LoVo (cell line): ENCODE data around the gene TNFRSF14.

Experiments used
- DNase-seq: peaks from one replicate; pipeline ENCODE4 v3.0.0-alpha.2; 2016; ENCODE audit warnings: low spot score

TNFRSF14 gene

DNA sequence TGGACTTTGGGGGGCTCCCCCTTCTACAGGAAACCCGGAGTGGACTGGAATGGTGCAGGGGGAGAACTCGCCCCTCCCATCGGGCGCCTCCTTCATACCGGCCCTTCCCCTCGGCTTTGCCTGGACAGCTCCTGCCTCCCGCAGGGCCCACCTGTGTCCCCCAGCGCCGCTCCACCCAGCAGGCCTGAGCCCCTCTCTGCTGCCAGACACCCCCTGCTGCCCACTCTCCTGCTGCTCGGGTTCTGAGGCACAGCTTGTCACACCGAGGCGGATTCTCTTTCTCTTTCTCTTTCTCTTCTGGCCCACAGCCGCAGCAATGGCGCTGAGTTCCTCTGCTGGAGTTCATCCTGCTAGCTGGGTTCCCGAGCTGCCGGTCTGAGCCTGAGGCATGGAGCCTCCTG is at the start of gene TNFRSF14:
TNFRSF14 (plus strand) TSS at position 95 of the 401 bp plus-strand sequence; CDS start at position 389, 294 bp downstream.
- no peak for DNase-seq

DNA sequence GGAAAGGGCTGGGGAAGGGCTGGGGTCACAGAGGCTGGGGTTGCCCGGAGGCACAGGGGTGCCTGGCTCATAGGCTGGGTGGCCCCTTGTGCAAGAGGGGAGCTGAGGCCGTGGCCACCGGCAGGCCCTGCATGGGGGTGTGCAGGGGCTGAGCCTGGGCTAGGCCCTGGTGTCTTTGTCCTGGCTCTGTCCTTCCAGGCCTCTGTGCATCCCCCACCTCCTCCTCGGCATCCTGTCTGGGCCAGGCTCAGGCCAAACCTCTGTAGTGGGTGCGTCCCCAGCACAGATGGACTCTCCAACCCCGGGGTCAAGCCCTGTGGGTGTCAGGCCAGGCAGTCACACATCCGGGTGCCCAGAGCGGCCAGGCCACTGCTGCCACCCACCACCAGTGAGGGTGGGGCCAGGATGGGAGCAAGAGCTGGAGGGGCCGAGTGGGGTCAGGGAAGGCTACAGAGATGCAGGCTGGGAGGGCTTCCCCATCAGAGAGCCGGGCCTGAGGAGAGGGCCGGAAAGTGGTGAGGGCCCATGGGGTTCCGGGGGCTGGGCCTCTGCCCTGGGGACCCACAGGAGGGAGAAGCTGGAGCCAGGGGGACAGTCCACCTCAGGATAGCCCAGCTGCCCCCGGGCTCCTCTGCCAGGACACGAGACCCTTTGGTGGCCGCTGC is 49.1 kb upstream of the TNFRSF14 start:
- DNase-seq, result no peak

DNA sequence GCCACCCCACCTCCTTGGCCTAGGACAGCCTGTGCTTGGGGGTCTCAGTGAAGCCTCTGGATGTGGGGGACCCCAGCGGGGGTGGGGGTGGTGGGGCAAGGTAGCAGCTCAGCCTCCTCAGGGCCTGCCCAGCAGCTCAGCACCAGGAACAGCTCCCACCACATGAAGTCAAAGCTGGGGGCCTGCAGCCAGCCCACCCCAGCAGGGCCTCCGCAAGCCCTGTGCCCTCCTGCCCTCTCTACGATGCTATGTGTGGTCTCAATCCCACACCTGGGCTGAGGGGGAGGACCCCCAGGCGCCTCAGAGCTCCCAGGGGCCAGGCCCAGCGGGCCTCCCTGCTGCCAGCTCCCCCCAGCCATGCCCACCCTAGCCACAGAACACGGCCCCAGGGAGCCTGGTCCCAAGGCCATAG is 48.4 kb upstream of the TNFRSF14 start:
- no peak for DNase-seq

DNA sequence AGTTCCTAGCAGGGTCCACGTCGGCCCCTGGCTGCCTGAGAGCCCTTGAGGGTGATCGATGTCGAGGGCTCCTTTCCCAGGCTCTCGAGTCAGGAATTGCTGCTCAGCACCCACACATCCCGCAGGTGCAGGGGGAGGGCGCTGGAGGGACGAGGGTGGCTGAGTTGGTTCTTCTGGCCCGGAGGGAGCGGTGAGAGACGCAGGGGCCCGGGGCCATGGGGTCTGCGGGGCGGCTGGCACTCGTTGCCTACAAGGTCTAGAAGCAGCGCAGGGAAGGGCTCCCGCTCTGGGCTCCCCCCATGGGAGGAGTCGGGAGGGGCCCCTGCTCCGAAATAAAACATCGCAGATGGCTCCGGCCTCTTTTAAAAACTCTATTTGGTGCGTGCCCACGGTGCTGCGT is 48.0 kb upstream of the TNFRSF14 start:
- no peak for DNase-seq

DNA sequence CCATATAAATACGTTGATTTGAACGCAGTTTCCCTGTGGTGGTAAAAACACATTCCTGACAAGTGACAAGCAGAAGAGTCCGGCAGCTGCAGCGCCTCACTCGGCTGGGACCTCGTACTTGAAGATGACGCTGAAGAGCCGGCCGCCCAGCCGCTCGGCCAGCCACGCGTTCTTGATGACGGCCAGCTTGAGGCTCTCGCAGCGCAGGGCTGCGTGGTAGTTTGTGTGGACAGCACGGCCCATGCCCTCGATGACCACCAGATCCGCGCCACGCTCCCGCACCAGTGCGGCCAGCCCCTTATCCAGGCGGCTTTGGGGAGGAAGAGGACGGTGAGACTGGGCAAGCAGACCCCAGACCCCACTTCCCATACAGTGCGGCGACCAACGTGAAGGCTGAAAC is 47.4 kb upstream of the TNFRSF14 start:
- no peak for DNase-seq

DNA sequence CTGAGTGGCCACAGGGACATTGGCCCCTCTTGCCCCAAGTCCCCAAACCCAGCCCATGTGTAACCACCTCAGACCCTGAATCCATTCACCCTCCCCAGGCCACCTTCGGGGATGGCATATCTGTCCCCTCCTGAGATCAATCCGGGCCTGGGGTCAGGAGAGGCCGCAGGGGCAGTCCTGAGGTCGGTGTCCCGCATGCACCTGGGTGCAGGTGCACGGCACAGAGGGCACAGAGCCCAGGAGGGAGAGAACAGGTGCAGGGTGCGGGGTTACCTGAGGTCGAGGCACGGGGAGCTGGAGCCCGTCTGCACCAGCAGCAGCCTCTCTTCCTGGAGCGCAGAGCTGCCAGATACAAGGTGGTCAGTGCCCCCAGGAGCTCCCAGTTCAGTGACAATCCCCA is 46.6 kb upstream of the TNFRSF14 start:
- no peak for DNase-seq

DNA sequence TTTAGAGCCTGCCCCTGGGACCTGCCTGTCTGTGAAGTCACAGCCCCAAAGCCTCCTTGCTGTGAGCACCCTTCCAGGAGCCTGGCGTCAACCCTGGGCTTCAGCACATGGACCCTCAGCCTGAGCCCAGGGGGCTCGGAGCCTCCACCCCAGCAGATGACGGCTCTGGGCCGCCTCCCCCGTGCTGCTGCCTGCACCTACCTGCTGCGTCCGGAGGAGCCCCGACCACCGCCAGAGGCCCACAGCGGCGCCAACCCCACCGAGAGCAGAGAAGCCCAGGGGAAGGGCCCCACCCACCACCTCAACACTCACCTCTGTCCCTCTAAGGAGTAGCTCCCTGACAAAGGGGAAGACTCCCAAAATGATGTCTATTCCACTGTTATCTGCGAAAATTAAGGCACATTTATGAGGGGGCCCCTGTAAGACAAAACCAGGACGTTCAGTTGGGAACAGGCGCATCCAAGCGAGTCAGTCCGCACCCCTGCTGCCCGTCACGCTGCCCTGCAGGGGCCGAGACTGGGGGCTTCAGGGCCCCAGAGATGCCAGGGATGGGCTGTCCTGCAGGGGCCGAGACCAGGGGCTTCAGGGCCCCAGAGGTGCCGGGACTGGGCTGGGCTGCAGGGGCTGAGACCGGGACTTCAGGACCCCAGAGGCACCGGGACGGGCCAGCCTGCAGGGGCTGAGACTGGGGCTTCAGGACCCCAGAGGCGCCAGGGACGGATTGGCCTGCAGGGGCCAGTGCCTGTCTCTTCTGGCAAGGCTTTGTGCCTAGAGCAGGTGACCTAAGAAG is 45.6 kb upstream of the TNFRSF14 start:
- DNase-seq, result no peak

DNA sequence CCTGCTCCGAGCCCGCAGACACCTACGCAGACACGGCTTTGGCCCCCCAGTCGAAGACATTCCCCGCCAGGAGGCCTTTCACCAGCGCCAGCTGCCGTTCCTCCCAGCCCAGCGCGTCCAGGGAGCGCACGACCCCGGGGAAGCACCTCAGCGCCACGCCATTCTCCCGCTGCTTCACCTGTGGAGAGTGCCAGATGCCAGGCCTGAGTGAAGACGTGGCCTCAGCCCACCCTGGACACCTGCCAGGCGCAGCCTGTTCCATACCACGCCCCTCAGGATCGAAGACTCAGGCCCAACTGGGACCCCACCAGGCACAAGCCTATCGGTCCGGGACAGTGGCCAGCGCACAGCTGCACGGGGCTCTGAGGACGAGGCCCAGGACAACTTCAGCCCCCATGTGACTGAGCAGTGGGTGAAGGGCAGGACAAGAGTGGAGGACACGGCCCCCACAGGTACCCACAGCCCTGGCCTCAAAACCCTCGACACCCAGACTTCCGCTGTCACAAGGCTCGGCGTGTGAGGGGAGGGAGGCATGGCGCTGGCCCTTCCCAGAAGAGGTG is 43.2 kb upstream of the TNFRSF14 start:
- DNase-seq, result no peak

DNA sequence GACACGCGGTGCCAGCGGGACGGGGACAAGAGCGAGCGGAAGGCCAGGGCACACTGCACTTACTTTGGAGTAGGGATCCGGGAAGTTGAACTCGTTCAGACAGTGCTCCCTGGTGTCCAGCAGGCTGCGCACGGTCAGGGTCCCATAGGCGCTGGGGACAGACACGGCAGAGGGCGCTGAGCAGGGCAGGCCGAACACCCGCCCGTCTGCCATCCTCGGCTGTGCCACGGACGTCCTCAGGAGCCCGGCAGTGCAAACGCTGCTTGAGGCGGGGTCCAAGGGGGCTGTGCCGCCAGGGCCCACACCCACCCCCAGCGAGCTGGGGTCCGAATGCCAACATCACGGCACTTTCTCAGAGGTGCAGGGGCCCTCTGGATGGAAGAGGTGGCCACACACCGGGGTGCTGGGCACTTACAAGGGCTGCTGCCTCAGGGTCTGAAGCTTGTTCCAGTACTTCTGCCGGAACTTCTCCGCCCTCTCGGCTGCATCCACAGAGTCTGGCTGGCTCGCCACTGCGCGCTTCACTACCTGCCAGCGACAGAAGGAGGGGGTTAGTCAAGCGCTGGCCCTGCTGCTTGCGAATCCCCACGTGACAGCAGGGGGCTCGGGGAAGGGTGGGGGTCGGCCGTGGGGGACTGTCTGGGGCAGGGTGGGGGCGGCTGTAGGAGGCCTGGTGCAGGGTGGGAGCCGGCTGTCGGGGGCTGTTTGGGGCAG is 42.1 kb upstream of the TNFRSF14 start:
- DNase-seq, result no peak

DNA sequence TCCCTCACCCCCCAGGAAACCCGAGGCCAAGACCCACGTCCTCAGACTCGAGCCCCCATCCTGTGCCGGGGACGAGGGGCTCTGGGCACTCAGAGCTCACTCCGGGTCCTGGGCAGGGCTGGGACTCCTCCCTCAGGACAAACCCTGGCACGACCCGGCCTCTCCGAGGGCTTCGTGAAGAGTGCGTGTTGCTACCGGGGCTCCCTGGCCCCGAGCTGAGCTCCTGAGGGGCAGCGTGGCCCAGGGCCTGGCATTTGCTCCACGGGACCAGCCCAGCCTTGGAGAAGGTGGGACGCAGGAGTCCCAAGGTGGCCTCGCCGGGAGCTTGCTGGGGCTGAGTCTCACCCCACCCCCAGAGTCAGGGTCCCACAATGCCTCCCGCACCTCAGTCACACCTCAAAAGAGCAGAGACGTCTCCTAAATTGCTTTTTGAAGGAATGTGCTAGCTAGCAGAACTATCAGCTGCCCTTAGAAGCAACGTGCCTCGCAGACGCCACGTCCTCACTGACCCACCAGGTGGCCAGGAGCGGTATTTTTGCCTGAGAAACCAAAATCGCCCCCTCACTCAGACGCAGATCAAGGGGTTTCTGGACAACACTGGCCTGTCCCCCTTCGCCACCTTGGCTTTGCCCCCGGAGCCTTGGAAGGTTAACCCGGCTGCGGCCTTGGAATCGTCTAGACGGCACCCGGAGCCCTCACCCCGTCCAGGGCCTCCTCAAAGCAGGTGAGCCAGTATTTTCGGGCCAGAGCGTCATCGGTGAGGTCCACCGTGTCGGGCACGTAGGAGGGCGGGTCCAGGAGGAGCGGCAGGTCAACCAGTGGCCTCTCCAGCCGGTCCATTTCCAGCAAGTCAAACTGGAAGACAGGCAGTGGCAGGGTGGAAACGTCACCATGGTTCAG is 41.1 kb upstream of the TNFRSF14 start:
- no peak for DNase-seq

DNA sequence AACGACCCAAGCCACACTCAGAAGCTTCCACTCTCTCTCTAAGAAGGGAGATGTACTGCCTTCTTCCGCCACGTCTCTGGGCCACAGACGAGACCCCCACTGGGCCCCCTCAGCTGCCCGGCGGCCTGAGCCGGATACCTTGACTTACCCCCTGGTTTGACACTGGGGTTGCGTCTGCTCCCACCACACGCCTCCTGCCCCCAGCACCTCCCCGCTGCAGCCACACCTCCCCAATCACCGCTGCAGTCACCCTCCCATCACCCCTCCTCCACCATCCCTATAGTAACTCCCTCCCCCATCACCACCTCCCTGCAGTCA is 40.4 kb upstream of the TNFRSF14 start:
- DNase-seq, result no peak

DNA sequence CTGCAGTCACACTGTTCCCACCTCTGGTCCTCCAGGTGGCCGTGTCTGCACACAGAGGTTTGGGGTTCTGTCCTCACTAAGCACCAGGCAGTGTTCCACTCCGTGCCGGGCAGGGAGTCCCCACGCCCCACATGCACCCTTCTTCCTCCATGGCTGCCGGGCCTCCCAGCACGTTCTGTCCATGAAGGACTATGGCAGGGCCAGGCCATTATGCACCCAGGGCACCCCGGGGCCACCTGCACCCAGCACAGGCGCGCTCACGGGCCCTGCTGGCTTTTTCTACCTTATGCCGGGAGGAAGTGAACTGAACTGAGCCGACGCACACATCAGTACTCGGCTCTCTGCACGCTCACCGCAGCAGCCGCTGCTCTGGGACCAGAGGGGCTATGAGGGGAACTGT is 40.0 kb upstream of the TNFRSF14 start:
- no peak for DNase-seq

DNA sequence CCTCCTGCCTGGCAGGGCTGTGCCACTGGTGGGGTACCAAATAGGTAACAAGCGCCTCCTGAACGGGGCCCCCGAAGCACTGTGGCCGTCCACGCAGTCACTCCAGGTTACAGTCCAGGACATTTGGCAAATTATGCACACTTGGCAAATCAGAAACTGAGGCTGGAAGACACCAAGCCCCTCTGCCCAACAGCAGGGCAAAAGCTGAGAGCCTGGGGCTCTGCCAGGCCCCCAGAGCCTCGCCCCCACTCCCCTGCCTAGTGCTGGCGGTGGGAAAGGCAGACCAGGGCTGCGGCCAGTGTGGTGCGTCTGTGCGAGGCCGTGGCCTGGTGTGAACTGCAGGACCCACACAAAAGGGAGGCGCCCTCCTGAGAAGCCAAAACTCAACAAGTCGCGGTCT is 39.2 kb upstream of the TNFRSF14 start:
- DNase-seq, result no peak

DNA sequence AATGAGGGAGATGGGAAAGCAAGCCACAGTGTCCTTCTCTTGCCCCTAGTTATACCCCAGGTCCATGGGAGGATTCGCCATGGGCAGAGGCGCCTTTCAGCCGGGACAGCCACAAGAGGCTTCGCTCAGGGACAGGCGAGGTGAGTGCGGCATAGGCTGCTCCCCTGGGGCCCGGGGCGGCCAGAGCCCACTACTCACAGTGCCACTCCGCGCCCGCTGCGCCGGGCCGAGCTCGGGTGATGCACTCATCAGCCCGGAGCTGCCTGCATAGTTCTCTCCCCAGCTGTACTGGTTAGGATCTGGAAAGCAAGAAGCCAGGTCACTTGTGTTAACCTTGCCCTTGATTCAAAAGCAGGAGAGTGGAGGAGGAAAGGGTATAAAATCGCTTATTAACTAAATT is 38.2 kb upstream of the TNFRSF14 start:
- no peak for DNase-seq

DNA sequence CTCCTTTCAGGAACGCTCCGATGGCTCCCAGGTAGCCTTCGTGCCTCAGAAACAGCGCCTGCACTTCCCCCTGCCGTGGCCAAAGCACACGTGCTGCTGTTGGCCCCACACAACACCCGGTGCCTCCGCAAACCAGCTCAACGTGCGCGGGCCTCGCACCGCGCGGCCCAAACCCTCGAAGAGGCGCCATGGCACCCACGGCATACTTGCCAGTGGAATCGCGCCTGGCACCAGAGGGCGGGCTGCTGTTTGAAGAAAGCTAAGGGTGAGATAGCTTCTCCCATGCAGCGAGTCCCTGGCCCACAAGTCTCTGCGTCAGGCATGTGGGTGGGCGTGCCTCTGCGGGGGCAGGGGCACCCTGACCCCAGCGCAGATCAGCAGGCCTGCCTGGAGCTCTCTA is 37.6 kb upstream of the TNFRSF14 start:
- DNase-seq, result no peak

DNA sequence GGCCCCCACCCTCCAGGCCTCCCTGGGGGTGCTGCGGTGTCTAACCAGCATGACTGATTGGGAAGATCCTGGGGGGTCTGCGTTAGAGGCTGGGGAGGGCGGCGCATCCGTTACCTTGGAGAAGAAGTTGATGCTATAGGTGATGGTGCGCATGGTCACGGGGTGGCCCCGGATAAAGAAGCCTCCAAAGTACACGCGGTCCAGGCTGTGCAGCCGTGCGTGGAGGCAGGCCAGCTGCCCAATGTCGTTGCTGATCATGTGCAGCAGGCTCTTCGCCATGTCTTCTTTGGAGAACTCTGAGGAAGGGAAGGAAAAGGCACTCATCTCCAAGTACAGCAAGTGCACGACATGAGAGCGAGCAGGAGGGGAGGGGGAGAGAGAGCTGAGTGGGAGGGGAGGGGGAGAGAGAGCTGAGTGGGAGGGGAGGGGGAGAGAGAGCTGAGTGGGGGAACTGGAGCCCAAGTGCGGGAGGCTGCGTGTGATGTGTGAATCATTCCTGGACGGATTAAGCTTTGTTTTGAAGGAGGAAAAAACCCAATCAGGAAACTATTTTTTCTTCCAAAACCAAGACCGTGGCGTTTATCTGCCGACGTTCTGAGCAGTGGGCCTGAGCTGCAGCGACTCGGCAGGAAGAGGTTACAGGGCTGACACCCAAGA is 37.0 kb upstream of the TNFRSF14 start:
- no peak for DNase-seq

DNA sequence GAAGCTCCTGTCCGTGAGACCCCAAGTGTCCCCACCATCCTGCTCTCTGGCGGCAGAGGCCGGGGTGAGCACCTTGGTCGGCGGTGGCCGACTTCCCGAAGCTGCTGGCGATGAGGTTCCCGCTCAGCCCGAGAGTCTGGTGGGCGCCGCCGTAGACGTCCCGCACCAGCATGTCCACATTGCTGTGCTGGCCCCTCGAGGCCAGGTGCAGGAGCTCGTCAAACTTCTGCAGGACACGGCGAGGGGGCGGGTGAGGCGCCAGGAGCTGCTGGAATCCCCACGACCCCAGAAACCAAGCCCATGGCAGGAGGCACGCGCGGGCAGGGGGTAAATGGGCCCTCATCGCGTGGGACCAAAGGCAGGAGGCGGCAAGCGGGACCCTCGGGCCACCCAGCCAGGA is 36.4 kb upstream of the TNFRSF14 start:
- DNase-seq, result no peak

DNA sequence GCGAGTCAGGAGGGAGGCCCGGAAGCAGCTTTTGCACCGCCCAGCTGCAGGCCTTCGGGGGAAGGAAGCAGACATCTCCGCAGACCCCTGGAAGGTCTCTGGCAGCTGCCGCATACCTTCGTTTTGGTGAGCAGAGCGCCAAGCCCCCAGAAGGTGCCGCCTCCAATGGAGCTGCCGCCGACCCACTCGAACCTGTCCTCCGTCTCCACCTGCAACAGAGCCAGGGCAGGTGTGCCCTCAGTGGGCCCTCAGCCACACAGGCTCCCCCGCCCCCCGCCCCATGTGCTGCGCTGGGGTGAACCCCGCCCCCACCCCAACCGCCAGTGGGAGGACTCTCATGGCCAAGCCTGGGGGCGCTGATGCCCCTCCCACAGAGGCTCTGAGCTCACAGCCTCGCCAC is 36.0 kb upstream of the TNFRSF14 start:
- no peak for DNase-seq

DNA sequence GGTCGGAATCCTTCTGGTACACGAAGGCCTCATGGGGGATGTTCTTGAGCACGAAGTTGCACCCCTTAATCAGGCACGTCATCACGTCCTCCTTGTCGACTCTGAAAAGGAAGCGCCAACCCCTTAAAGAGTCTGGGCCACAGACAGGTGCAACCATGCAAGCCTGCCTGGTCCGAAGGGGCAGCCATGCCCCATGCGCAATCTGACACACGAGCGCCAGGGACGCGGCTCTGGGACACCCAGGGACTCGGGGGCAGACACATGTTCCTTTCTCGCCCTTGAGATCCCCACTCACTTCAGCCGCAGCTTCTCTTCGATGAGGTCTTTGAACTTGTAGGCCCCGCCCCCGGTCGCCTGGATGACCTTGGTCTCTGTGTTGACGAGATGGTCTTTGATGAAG is 35.4 kb upstream of the TNFRSF14 start:
- no peak for DNase-seq

DNA sequence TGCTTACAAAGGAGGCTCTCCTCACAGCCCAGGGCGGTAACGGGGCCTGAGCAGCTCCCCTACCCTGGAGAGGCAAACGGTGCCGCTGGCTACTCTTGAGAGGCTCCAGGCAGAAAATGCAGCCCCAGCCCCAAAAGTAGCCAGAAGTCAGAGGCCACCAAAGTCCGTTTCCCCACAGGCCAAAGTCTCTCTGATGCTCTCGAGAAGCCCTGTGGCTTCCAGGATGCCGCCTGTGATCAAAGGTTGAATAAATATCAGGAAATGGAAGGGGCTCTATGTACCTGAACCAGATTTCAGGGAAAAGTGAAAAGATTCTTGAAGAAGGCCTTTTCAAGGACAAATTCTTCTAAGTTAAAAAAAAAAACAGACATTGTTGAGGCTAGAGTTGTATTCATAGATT is 33.9 kb upstream of the TNFRSF14 start:
- DNase-seq, result no peak

DNA sequence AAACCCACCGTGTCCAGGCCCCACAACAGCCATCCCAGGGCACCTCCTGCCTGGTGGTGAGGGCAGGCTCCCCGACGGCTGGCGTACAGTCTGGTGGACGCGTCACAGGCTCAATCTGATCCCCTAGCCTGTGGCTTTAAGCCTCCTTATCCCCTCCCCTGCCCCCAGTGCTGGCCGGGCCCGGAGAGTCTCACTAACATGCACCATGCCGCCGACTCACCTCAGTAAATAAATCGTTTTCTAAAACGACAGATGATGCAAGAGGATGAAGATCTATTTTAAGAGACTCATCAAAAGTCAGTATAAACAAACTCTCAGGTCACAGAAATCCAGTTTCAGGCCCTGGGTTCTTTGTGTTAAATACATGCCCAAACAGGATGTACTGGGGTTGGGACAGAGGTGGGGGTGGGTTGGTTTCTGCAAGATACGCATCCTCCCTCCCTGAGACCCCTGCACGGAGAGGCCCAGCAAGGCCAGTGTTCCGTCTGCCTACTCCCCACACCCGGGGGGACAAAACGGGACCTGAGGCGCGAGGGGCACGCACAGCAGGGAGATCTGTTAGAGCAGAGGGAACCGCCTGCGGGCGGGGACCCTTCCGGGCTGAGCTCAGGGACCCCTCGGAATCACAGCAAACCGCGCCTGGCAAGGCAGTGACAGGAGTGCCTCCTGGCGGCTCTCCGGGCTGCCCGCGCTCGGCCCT is 32.8 kb upstream of the TNFRSF14 start:
- DNase-seq, result no peak
